SK-N-SH treated with all-trans-retinoic acid at 6 μM for 48 hours (cell line): ENCODE measurements around the gene SCLT1.

ENCODE experiments used
- ATAC-seq: fragments of 200-7000 bp; cut with Tn5 transposase; 3 replicates; pipeline ENCODE4 v1.9.1; 2020; ENCODE audit warnings: mild to moderate bottlenecking, moderate library complexity
- ARNTL ChIP-seq: fragments of 450-650 bp; formaldehyde crosslinking; IDR thresholded peaks from 2 replicates; pipeline ENCODE4 v1.5.0; 2020; ENCODE audit warnings: low read depth, mild to moderate bottlenecking, moderate library complexity, borderline replicate concordance
- BACH2 ChIP-seq: fragments of 250-450 bp; sonication (Bioruptor Pico); IDR thresholded peaks from 2 replicates; pipeline ENCODE4 v1.9.0; 2021; ENCODE audit warnings: mild to moderate bottlenecking, borderline replicate concordance
- CSDC2 ChIP-seq: fragments of 250-450 bp; sonication (Bioruptor Pico); IDR thresholded peaks from 2 replicates; pipeline ENCODE4 v1.5.0; 2020; ENCODE audit warnings: mild to moderate bottlenecking, moderate library complexity
- ESRRG ChIP-seq: fragments of 250-450 bp; sonication (Bioruptor Pico); IDR thresholded peaks from 2 replicates; pipeline ENCODE4 v1.6.1; 2021; ENCODE audit warnings: mild to moderate bottlenecking
- GLIS3 ChIP-seq: fragments of 250-450 bp; sonication (Bioruptor Pico); IDR thresholded peaks from 2 replicates; pipeline ENCODE4 v1.5.0; 2020; ENCODE audit warnings: mild to moderate bottlenecking, moderate library complexity
- ISL1 ChIP-seq: fragments of 250-450 bp; sonication (Bioruptor Pico); IDR thresholded peaks from 2 replicates; pipeline ENCODE4 v2.1.2; 2022; ENCODE audit warnings: mild to moderate bottlenecking, moderate library complexity
- OSR1 ChIP-seq: fragments of 250-450 bp; sonication (Bioruptor Pico); IDR thresholded peaks from 2 replicates; pipeline ENCODE4 v1.8.0; 2022; ENCODE audit warnings: moderate library complexity, mild to moderate bottlenecking, inconsistent platforms
- PPARA ChIP-seq: fragments of 250-450 bp; sonication (Bioruptor Pico); IDR thresholded peaks from 2 replicates; pipeline ENCODE4 v1.5.0; 2020; ENCODE audit warnings: mild to moderate bottlenecking, borderline replicate concordance
- RARB ChIP-seq: fragments of 250-450 bp; sonication (Bioruptor Pico); IDR thresholded peaks from 2 replicates; pipeline ENCODE4 v1.8.0; 2021; ENCODE audit warnings: mild to moderate bottlenecking, moderate library complexity
- TCF4 ChIP-seq: fragments of 250-450 bp; sonication (Bioruptor Pico); IDR thresholded peaks from 2 replicates; pipeline ENCODE4 v1.8.0; 2021; ENCODE audit warnings: mild to moderate bottlenecking, moderate library complexity, borderline replicate concordance
- TOX ChIP-seq: fragments of 250-450 bp; sonication (Bioruptor Pico); IDR thresholded peaks from 2 replicates; pipeline ENCODE4 v1.8.0; 2021; ENCODE audit warnings: mild to moderate bottlenecking, moderate library complexity, borderline replicate concordance
- ZC3H10 ChIP-seq: fragments of 250-450 bp; sonication (Bioruptor Pico); IDR thresholded peaks from 2 replicates; pipeline ENCODE4 v1.5.1; 2021; ENCODE audit warnings: mild to moderate bottlenecking, moderate library complexity
- ZFP3 ChIP-seq: fragments of 250-450 bp; sonication (Bioruptor Pico); IDR thresholded peaks from 2 replicates; pipeline ENCODE4 v1.5.0; 2020; ENCODE audit warnings: mild to moderate bottlenecking, moderate library complexity
- ZFP30 ChIP-seq: fragments of 450-650 bp; formaldehyde crosslinking; IDR thresholded peaks from 2 replicates; pipeline ENCODE4 v1.5.0; 2022; ENCODE audit warnings: mild to moderate bottlenecking, moderate library complexity
- ZNF565 ChIP-seq: fragments of 450-650 bp; formaldehyde crosslinking; conservative IDR thresholded peaks from 2 replicates; pipeline ENCODE4 v1.5.0; 2020; ENCODE audit warnings: low read depth, mild to moderate bottlenecking, moderate library complexity
- ZNF70 ChIP-seq: fragments of 450-650 bp; formaldehyde crosslinking; IDR thresholded peaks from 2 replicates; pipeline ENCODE4 v1.5.0; 2020; ENCODE audit warnings: mild to moderate bottlenecking, moderate library complexity
- ZNF8 ChIP-seq: fragments of 450-650 bp; formaldehyde crosslinking; IDR thresholded peaks from 2 replicates; pipeline ENCODE4 v1.5.0; 2020; ENCODE audit warnings: mild to moderate bottlenecking, moderate library complexity
- TF ChIP-seq, protein P1 (sequence below): fragments of 250-450 bp; sonication (Bioruptor Pico); IDR thresholded peaks from 2 replicates; pipeline ENCODE4 v1.5.1; 2021; ENCODE audit warnings: mild to moderate bottlenecking, moderate library complexity
- TF ChIP-seq, protein P2 (sequence below): fragments of 250-450 bp; sonication (Bioruptor Pico); IDR thresholded peaks from 2 replicates; pipeline ENCODE4 v1.5.1; 2020; ENCODE audit warnings: low read depth, mild to moderate bottlenecking, moderate library complexity
- TF ChIP-seq, protein P3 (sequence below): fragments of 250-450 bp; sonication (Bioruptor Pico); IDR thresholded peaks from 2 replicates; pipeline ENCODE4 v1.5.0; 2020; ENCODE audit warnings: mild to moderate bottlenecking, moderate library complexity
- TF ChIP-seq, protein P4 (sequence below): fragments of 250-450 bp; sonication (Bioruptor Pico); IDR thresholded peaks from 2 replicates; pipeline ENCODE4 v1.8.0; 2021; ENCODE audit warnings: low read depth, mild to moderate bottlenecking, moderate library complexity, borderline replicate concordance

SCLT1 gene

DNA sequence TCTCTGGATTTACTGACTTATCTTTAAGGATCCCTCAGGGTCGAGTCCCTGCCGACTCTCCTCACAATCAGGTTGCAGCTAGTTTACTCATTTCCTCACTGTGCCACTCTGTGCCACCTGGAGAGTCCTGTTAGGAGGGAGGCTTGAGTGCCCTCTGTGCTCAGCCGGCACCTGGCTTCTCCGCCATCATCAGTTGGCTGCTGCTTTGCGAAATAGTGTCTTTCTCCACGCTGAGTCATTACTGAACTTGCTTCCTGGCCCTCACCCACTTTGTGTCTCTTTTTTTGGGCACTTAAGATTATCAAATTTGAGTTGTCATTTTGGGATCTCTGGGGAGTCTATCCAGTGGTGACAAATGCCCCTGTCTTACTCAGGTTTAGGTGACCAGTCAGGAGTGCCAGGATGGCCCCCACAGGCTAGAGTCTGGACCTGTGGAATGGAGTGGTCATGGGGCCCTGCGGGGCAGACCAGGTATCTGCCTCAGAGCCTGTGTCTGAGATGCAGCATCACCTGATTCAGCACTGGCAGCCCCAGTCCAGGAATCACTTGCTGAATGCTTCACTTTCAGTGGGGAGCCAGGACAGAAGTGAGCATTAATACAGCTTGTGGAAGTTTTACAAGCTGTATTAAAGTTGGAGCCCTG is 246.1 kb downstream of the SCLT1 start:
- no peak for ATAC-seq
- TF ChIP-seq ESRRG (CRISPR knock-in tag), result no peak
- TF ChIP-seq, protein P1, sequence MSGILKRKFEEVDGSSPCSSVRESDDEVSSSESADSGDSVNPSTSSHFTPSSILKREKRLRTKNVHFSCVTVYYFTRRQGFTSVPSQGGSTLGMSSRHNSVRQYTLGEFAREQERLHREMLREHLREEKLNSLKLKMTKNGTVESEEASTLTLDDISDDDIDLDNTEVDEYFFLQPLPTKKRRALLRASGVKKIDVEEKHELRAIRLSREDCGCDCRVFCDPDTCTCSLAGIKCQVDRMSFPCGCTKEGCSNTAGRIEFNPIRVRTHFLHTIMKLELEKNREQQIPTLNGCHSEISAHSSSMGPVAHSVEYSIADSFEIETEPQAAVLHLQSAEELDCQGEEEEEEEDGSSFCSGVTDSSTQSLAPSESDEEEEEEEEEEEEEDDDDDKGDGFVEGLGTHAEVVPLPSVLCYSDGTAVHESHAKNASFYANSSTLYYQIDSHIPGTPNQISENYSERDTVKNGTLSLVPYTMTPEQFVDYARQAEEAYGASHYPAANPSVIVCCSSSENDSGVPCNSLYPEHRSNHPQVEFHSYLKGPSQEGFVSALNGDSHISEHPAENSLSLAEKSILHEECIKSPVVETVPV, result no peak
- no peak for TF ChIP-seq CSDC2
- TF ChIP-seq ISL1 (CRISPR knock-in tag), result no peak
- TF ChIP-seq ZC3H10, result no peak
- TF ChIP-seq ZNF8, result no peak
- no peak for TF ChIP-seq ZNF565 (CRISPR knock-in tag)
- no peak for TF ChIP-seq OSR1 (CRISPR knock-in tag)
- TF ChIP-seq BACH2 (CRISPR knock-in tag), result no peak
- no peak for TF ChIP-seq ZNF70 (CRISPR knock-in tag)
- TF ChIP-seq TOX (CRISPR knock-in tag), result no peak
- TF ChIP-seq TCF4 (CRISPR knock-in tag), result no peak

DNA sequence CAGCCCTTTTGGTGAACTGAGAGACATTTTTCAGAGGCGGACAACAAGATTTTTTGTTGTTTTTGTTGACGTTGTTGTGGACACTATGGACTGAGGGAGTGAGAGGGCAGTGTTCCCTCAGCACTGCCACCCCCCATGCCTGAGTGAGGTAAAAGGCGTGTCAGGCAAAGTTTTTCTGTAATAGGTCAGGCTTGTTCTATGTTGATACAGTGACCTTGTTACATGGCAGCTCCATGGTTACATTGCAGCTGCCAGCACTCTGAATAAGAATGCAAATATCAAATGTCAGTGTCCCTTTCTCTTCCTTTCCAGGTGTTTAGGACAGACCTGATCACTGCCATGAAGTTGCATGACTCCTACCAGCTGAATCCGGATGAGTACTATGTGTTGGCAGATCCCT is 247.3 kb downstream of the SCLT1 start:
- no peak for TF ChIP-seq ARNTL (CRISPR knock-in tag)
- TF ChIP-seq, protein P2, sequence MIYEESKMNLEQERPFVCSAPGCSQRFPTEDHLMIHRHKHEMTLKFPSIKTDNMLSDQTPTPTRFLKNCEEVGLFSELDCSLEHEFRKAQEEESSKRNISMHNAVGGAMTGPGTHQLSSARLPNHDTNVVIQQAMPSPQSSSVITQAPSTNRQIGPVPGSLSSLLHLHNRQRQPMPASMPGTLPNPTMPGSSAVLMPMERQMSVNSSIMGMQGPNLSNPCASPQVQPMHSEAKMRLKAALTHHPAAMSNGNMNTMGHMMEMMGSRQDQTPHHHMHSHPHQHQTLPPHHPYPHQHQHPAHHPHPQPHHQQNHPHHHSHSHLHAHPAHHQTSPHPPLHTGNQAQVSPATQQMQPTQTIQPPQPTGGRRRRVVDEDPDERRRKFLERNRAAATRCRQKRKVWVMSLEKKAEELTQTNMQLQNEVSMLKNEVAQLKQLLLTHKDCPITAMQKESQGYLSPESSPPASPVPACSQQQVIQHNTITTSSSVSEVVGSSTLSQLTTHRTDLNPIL, result no peak
- no peak for TF ChIP-seq CSDC2
- TF ChIP-seq, all 23 proteins: peak for 0
- no peak for ATAC-seq

DNA sequence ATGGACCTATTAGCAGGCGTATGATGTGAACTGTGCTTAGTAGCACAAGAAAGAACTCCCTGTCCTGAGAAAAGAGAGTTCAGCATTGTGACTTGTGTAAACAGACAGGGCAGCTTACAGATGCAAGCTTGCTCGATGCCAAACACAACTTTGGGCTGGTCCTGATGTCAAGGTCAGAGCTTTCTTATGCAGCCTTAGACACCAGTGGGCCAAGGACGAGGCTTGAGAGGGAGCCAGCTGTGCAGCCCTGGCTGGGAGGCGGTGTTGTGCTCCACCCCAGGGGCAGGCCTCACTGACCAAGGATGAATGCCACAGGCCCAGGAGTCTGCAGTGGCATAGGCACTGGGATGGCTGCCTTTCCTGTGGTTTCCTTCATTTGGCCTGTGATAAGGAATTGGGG is 248.4 kb downstream of the SCLT1 start:
- no peak for TF ChIP-seq ZNF565 (CRISPR knock-in tag)
- TF ChIP-seq ISL1 (CRISPR knock-in tag), result no peak
- no peak for TF ChIP-seq CSDC2
- TF ChIP-seq, protein P2, result no peak
- TF ChIP-seq PPARA (CRISPR knock-in tag), result no peak
- no peak for TF ChIP-seq ZNF70 (CRISPR knock-in tag)
- TF ChIP-seq, protein P3, sequence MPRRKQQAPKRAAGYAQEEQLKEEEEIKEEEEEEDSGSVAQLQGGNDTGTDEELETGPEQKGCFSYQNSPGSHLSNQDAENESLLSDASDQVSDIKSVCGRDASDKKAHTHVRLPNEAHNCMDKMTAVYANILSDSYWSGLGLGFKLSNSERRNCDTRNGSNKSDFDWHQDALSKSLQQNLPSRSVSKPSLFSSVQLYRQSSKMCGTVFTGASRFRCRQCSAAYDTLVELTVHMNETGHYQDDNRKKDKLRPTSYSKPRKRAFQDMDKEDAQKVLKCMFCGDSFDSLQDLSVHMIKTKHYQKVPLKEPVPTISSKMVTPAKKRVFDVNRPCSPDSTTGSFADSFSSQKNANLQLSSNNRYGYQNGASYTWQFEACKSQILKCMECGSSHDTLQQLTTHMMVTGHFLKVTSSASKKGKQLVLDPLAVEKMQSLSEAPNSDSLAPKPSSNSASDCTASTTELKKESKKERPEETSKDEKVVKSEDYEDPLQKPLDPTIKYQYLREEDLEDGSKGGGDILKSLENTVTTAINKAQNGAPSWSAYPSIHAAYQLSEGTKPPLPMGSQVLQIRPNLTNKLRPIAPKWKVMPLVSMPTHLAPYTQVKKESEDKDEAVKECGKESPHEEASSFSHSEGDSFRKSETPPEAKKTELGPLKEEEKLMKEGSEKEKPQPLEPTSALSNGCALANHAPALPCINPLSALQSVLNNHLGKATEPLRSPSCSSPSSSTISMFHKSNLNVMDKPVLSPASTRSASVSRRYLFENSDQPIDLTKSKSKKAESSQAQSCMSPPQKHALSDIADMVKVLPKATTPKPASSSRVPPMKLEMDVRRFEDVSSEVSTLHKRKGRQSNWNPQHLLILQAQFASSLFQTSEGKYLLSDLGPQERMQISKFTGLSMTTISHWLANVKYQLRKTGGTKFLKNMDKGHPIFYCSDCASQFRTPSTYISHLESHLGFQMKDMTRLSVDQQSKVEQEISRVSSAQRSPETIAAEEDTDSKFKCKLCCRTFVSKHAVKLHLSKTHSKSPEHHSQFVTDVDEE, result no peak
- no peak for TF ChIP-seq ARNTL (CRISPR knock-in tag)
- TF ChIP-seq OSR1 (CRISPR knock-in tag), result no peak
- no peak for TF ChIP-seq ZFP3 (CRISPR knock-in tag)
- no peak for TF ChIP-seq ZFP30 (CRISPR knock-in tag)
- TF ChIP-seq ESRRG (CRISPR knock-in tag), result no peak
- TF ChIP-seq GLIS3 (CRISPR knock-in tag), result no peak
- TF ChIP-seq, protein P4, sequence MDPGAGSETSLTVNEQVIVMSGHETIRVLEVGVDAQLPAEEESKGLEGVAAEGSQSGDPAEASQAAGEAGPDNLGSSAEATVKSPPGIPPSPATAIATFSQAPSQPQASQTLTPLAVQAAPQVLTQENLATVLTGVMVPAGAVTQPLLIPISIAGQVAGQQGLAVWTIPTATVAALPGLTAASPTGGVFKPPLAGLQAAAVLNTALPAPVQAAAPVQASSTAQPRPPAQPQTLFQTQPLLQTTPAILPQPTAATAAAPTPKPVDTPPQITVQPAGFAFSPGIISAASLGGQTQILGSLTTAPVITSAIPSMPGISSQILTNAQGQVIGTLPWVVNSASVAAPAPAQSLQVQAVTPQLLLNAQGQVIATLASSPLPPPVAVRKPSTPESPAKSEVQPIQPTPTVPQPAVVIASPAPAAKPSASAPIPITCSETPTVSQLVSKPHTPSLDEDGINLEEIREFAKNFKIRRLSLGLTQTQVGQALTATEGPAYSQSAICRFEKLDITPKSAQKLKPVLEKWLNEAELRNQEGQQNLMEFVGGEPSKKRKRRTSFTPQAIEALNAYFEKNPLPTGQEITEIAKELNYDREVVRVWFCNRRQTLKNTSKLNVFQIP (CRISPR knock-in tag), result no peak
- no peak for TF ChIP-seq BACH2 (CRISPR knock-in tag)
- TF ChIP-seq ZNF8, result no peak
- no peak for TF ChIP-seq RARB (CRISPR knock-in tag)
- no peak for ATAC-seq
